ENCODE results near the gene GOLGA8S. TPM values are rescaled to one million over a fixed set of nuclear protein-coding genes. Genes with fewer than 3 reads are reported as not detected.
"Not testable (repeated sequence)": the region's sequence is repeated elsewhere in the genome, so short reads cannot be mapped to it uniquely, and the experiment has no call there.

Gene GOLGA8S
- total RNA-seq, 1 experiment from 2014 or later: 0.05 TPM

GRCh38 chr15:23412881-23413600 is 58.5 kb downstream of the GOLGA8S start:
- not testable (repeated sequence) for DNase-seq (ENCODE audit: low read depth in 1 of 2, low spot score in 2 of 2); H3K27me3 ChIP-seq (replicated peaks); H3K27ac ChIP-seq; H3K4me1 ChIP-seq (replicated peaks); H3K4me3 ChIP-seq; H3K36me3 ChIP-seq; H3K9me3 ChIP-seq (replicated peaks)

Other genes starting within 250 kb of the GOLGA8S start
- gene GOLGA6L1, start 217.9 kb upstream of the GOLGA8S start, total RNA-seq (2014; rRNA removed; shearing (Covaris generic)): not detected in 2 replicates
- not detected in 2 replicates for gene GOLGA6L26, start 20.6 kb upstream of the GOLGA8S start, total RNA-seq (2014; rRNA removed; shearing (Covaris generic))
- not detected in 2 replicates for gene GOLGA6L2, start 92.5 kb downstream of the GOLGA8S start, total RNA-seq (2014; rRNA removed; shearing (Covaris generic))
- 0.11 and 0.38 TPM in 2 replicates for gene MKRN3, start 210.9 kb downstream of the GOLGA8S start, total RNA-seq (2014; rRNA removed; shearing (Covaris generic))